Uterus (tissue), 2 donors: Measurements from ENCODE around the gene ZFPL1.

Experiments used
- POLR2A ChIP-seq, 2 donors: fragments of 450-650 bp; IDR thresholded peaks; one replicate each; pipeline ENCODE4 v1.6.1; 2016; ENCODE audit warnings: antibody characterized with exemption in 2 of 2, mild to moderate bottlenecking in 1 of 2, moderate library complexity in 1 of 2
- TF ChIP-seq, protein P1 (sequence below), 4 experiments: fragments of 200-600 bp in 2 of 4; fragments of 450-650 bp in 2 of 4; sonication (generic) in 2 of 4; IDR thresholded peaks; one replicate each; pipeline ENCODE4 v1.5.1; 2016 to 2019; ENCODE audit warnings: antibody characterized with exemption in 4 of 4, mild to moderate bottlenecking in 2 of 4, moderate library complexity in 1 of 4

DNA sequence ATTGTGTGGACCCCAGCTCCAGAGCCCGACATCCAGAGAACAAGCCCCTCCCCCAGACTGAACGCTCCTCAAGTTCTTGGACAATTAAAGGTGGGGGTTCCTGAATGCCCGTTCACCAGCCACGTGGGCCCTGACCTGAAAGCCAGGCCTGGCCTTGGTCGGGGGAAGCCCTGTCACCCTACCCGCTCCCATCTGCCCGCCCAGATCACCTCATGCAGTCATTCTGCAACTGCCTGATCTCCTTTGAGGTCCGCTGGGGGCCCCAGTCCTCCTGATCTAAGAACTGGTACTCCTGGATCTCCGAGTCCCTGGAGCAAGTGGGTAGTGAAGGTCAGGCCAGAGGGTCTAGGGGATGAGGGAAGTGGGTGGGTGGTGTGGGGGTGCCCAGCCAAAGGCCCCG lies 16.6 kb upstream of the ZFPL1 start:
- TF ChIP-seq, protein P1, sequence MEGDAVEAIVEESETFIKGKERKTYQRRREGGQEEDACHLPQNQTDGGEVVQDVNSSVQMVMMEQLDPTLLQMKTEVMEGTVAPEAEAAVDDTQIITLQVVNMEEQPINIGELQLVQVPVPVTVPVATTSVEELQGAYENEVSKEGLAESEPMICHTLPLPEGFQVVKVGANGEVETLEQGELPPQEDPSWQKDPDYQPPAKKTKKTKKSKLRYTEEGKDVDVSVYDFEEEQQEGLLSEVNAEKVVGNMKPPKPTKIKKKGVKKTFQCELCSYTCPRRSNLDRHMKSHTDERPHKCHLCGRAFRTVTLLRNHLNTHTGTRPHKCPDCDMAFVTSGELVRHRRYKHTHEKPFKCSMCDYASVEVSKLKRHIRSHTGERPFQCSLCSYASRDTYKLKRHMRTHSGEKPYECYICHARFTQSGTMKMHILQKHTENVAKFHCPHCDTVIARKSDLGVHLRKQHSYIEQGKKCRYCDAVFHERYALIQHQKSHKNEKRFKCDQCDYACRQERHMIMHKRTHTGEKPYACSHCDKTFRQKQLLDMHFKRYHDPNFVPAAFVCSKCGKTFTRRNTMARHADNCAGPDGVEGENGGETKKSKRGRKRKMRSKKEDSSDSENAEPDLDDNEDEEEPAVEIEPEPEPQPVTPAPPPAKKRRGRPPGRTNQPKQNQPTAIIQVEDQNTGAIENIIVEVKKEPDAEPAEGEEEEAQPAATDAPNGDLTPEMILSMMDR (IDR thresholded peaks at IDR 0.05): no peak
- no peak for TF ChIP-seq POLR2A (IDR thresholded peaks at IDR 0.05)
